HFFc6 (cell line): Measurements from ENCODE around the gene CACNB4. TPM values are rescaled to one million over a fixed set of nuclear protein-coding genes. Genes with fewer than 3 reads are reported as not detected.

Experiments used
- DNase-seq: peaks from one replicate; pipeline ENCODE4 v3.0.0-alpha.2; 2018
- H3K27ac Mint-ChIP-seq: 2 replicates; pipeline ENCODE4 v1.8.0; 2020; ENCODE audit warnings: mild to moderate bottlenecking, mixed read lengths
- H3K27me3 Mint-ChIP-seq: 2 replicates; pipeline ENCODE4 v1.8.0; 2021; ENCODE audit warnings: mild to moderate bottlenecking, moderate library complexity, mixed read lengths; ENCODE audit not compliant: insufficient read depth
- H3K36me3 Mint-ChIP-seq: 2 replicates; pipeline ENCODE4 v1.8.0; 2021; ENCODE audit warnings: low read depth, mixed read lengths
- H3K4me1 Mint-ChIP-seq: 2 replicates; pipeline ENCODE4 v1.8.0; 2020; ENCODE audit warnings: low read depth, mixed read lengths
- H3K4me3 Mint-ChIP-seq: 2 replicates; pipeline ENCODE4 v1.8.0; 2020; ENCODE audit warnings: mild to moderate bottlenecking, moderate library complexity, mixed read lengths
- H3K9me3 Mint-ChIP-seq: 2 replicates; pipeline ENCODE4 v1.8.0; 2020; ENCODE audit warnings: mild to moderate bottlenecking, mixed read lengths
- total RNA-seq, 6 experiments: library from RNA; stranded (reverse); fragmentation: NEBNext Ultra II Directional; extraction: Animal tissue kit (Norgen Biotek cat#: 25700); gene quantifications; 2 replicates in 1 of 6; 3 replicates in 5 of 6; pipeline ENCODE4 v1.2.3, GENCODE V29; 2021
- TF ChIP-seq, protein P1 (sequence below): fragments of 200-600 bp; sonication (generic); IDR thresholded peaks from 2 replicates; pipeline ENCODE4 v1.5.0; 2021; ENCODE audit warnings: antibody characterized with exemption, mild to moderate bottlenecking

The CACNB4 gene
- total RNA-seq, 6 experiments from 2014 or later: 0.05 to 0.23 (median 0.21) TPM; not detected in 3

DNA sequence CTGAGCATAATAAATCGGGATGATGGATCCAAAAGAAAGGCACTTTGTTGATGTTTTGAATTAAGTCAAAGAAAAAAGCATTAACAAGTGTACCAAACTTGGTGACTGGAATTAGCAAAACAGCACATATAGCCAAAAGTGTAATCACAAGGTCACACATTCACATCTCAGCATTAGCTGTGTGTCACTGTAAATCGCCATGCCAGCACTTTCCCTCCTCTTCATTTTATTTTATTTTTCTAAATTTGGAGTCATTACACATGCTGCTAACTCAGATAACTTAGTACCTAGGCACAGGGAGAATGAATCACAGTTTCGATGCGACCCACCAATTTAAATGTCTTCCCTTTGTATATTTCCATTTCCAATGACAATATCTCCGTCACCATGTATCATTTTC lies 111.4 kb downstream of the CACNB4 start:
- peaks cover 6% of the 10 kb centered on the region; the same call in 1 of the 2 replicates for H3K27me3 Mint-ChIP-seq

DNA sequence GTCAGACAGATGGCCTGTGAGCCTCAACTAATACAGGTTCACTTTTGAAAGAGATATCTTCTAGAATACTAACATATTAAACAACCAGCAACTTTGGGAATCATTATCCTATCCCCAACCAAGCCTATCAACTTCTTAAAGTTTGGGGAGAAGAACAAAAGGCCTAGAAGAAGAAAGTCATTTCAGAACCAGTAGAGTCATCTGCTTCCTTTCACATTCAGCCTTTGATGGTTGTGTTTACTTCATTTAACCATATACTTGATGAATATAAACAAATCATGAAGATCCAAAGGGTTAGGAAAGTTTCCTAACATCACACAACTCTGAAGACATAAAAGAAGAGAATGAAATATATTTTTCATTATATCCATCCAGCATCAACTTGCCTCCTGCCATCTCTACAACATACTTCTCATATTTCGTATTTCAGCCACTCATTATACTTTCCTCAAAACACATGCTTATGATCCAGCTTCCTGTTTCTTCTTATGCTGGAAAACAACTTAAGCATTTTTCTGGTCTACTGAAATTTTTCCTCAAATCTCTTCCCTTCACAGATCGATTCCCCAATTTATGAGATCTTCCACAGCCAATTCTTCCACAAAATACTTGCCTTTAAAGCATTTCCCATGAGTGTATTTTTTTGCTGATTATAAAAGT lies 114.3 kb downstream of the CACNB4 start:
- Mint-ChIP-seq H3K27me3 (peaks cover 5% of the 10 kb centered on the region), H3K27ac (no peak overlapping the region), H3K4me1 (no peaks in the 10 kb centered on the region), H3K9me3 (no peaks in the 10 kb centered on the region), H3K36me3 (no peaks in the 10 kb centered on the region), H3K4me3 (no peak overlapping the region)
- TF ChIP-seq, protein P1, sequence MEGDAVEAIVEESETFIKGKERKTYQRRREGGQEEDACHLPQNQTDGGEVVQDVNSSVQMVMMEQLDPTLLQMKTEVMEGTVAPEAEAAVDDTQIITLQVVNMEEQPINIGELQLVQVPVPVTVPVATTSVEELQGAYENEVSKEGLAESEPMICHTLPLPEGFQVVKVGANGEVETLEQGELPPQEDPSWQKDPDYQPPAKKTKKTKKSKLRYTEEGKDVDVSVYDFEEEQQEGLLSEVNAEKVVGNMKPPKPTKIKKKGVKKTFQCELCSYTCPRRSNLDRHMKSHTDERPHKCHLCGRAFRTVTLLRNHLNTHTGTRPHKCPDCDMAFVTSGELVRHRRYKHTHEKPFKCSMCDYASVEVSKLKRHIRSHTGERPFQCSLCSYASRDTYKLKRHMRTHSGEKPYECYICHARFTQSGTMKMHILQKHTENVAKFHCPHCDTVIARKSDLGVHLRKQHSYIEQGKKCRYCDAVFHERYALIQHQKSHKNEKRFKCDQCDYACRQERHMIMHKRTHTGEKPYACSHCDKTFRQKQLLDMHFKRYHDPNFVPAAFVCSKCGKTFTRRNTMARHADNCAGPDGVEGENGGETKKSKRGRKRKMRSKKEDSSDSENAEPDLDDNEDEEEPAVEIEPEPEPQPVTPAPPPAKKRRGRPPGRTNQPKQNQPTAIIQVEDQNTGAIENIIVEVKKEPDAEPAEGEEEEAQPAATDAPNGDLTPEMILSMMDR: no peak
- DNase-seq: no peak

More for the DNA sequence above, 111.4 kb downstream of the CACNB4 start:
- Mint-ChIP-seq H3K4me3 (no peak overlapping the region), H3K9me3 (no peaks in the 10 kb centered on the region), H3K27ac (no peak overlapping the region), H3K4me1 (no peaks in the 10 kb centered on the region), H3K36me3 (no peaks in the 10 kb centered on the region)
- DNase-seq: no peak
- TF ChIP-seq, protein P1: no peak

DNA sequence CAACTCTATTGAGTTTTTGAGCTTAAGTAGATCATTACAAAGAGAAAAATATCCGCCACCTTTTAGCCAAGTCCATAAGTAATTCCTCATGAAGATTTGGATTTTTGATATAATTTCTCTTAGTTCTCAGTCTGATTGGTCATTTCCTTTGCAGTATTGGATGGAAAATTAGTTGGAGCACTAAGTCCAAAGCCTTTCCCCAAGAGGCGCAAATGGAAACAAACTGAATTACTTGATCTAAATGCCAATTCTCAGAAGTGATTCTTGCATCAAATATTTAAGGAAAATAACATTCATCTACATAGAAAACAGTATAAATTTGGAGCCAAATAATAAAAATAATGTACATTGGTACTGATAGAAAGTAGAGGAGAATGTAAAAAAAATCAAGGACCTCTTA lies 115.6 kb downstream of the CACNB4 start:
- DNase-seq: no peak
- Mint-ChIP-seq H3K27me3 (peaks cover 10% of the 10 kb centered on the region), H3K4me1 (no peaks in the 10 kb centered on the region), H3K9me3 (no peaks in the 10 kb centered on the region), H3K4me3 (no peak overlapping the region), H3K27ac (no peak overlapping the region), H3K36me3 (no peaks in the 10 kb centered on the region)
- TF ChIP-seq, protein P1: no peak

DNA sequence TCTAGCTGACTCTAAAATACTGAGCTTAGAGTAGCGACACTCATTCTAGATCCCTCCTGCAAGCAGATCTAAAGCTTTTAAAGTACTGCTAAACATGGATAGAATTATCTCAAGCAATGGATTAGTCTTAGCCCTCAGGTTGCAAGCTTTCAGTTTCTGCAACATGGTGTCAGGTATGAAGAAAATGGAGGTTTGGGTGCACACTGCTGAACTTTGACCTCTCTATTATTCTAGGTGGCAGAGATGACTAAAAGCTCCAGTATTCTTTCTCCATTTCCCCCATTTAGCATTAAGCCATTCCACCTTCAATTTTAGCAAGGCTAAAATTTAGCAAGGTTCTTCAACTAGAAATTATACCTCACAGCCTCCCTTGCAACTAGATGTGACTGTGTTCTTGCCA lies 117.0 kb downstream of the CACNB4 start:
- H3K27ac Mint-ChIP-seq: no peak overlapping the region
- H3K27me3 Mint-ChIP-seq: peaks cover 13% of the 10 kb centered on the region
- H3K4me1 Mint-ChIP-seq: no peaks in the 10 kb centered on the region
- H3K36me3 Mint-ChIP-seq: no peaks in the 10 kb centered on the region
- no peak for DNase-seq
- TF ChIP-seq, protein P1: no peak
- no peak overlapping the region for H3K4me3 Mint-ChIP-seq
- H3K9me3 Mint-ChIP-seq: no peaks in the 10 kb centered on the region

DNA sequence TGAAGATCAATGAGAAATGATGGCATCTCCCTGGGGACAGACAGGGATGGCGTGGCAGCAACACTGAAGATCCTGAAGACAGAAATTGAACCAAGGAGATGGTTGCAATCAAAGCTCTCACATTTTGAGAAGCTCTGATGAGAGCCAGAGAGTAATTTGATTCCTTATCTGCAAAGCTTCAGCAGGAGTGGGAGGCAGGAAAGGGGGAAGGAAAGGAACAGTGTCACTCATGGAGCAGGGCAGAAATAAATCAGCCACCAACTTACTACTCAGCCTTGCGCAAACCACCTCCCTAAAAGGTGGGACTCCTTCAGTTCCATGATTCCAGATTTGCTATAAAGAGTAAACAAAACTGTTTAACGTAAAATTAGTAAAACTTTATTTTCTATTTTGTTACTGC lies 119.2 kb downstream of the CACNB4 start:
- H3K9me3 Mint-ChIP-seq: no peaks in the 10 kb centered on the region
- peaks cover 23% of the 10 kb centered on the region for H3K27me3 Mint-ChIP-seq
- no peaks in the 10 kb centered on the region for H3K36me3 Mint-ChIP-seq
- no peak for DNase-seq
- no peaks in the 10 kb centered on the region for H3K4me1 Mint-ChIP-seq
- H3K4me3 Mint-ChIP-seq: no peak overlapping the region
- TF ChIP-seq, protein P1: no peak
- H3K27ac Mint-ChIP-seq: no peak overlapping the region
